H1 (cell line): ENCODE measurements around the gene SLC17A3. TPM values are rescaled to one million over a fixed set of nuclear protein-coding genes. Genes with fewer than 3 reads are reported as not detected.

Source experiments
- CTCF ChIA-PET: fragments of 300-600 bp; sonication (Branson Sonifier 250); formaldehyde crosslinking; loops from one replicate; lab custom pipeline; 2021; ENCODE audit not compliant: partially characterized antibody; lab: Charles Lee
- POLR2A ChIA-PET: fragments of 300-600 bp; sonication (Branson Sonifier 250); formaldehyde crosslinking; loops from one replicate; lab custom pipeline; 2021; ENCODE audit warnings: inconsistent platforms; ENCODE audit not compliant: partially characterized antibody; lab: Charles Lee
- DNase-seq, 2 experiments: peaks; one replicate each; pipeline versions ENCODE4 v3.0.0 to v3.0.0-alpha.2; 2010 to 2022; ENCODE audit warnings: low spot score in 2 of 2, low read depth in 1 of 2, mixed read lengths in 1 of 2
- FAIRE-seq: peaks from 2 replicates; lab custom pipeline; 2011; peaks lifted over from hg19 to GRCh38; lab: Jason Lieb, UNC
- H2AFZ ChIP-seq: 2 replicates; pipeline ENCODE4 v1.8.1; 2012; ENCODE audit warnings: low read length, inconsistent platforms
- H2AK5ac ChIP-seq: 2 replicates; pipeline ENCODE4 v1.6.1; 2013; ENCODE audit warnings: low read depth, low read length
- H2BK120ac ChIP-seq: replicated peaks from 2 replicates; pipeline ENCODE3; 2013; ENCODE audit warnings: low read depth, low read length, inconsistent platforms
- H2BK12ac ChIP-seq: 2 replicates; pipeline ENCODE4 v1.6.1; 2013; ENCODE audit warnings: low read depth, low read length
- H2BK15ac ChIP-seq: 2 replicates; pipeline ENCODE4 v1.6.1; 2013; ENCODE audit warnings: low read length
- H2BK20ac ChIP-seq: 2 replicates; pipeline ENCODE4 v1.6.1; 2013; ENCODE audit warnings: low read length
- H2BK5ac ChIP-seq: 2 replicates; pipeline ENCODE4 v1.6.1; 2013; ENCODE audit warnings: low read depth, low read length
- H3K14ac ChIP-seq: 2 replicates; pipeline ENCODE4 v1.6.1; 2013; ENCODE audit warnings: inconsistent platforms; ENCODE audit not compliant: insufficient read length
- H3K18ac ChIP-seq: 2 replicates; pipeline ENCODE4 v1.6.1; 2013; ENCODE audit warnings: low read length; ENCODE audit errors: extremely low read depth
- H3K23ac ChIP-seq: 2 replicates; pipeline ENCODE4 v1.6.1; 2013; ENCODE audit warnings: inconsistent platforms; ENCODE audit not compliant: insufficient read length
- H3K23me2 ChIP-seq: 2 replicates; pipeline ENCODE4 v1.6.1; 2013; ENCODE audit warnings: low read depth, low read length
- H3K27ac ChIP-seq: 2 replicates; pipeline ENCODE4 v1.6.1; 2011; ENCODE audit warnings: low read depth, low read length, inconsistent platforms
- H3K27me3 ChIP-seq, 4 experiments: replicated peaks in 1 of 4; 1 replicate in 1 of 4; 2 replicates in 3 of 4; pipeline versions ENCODE4 v1.6.1 to v1.8.1; 2011 to 2013; ENCODE audit warnings: low read length in 3 of 4, mild to moderate bottlenecking in 3 of 4, inconsistent platforms in 2 of 4, mixed read lengths in 2 of 4, moderate library complexity in 1 of 4; ENCODE audit not compliant: control insufficient read depth in 3 of 4, insufficient read depth in 3 of 4; ENCODE audit errors: extremely low read depth in 1 of 4
- H3K36me3 ChIP-seq, 4 experiments: 2 replicates each; pipeline versions ENCODE4 v1.6.1 to v1.8.1; 2011 to 2013; ENCODE audit warnings: mild to moderate bottlenecking in 4 of 4, low read length in 3 of 4, moderate library complexity in 2 of 4, control low read depth in 1 of 4, inconsistent platforms in 1 of 4; ENCODE audit not compliant: insufficient read depth in 4 of 4, control insufficient read depth in 2 of 4
- H3K4ac ChIP-seq: replicated peaks from 2 replicates; pipeline ENCODE3; 2013; ENCODE audit warnings: low read length, low read depth, mixed read lengths, inconsistent platforms; ENCODE audit not compliant: insufficient read length
- H3K4me1 ChIP-seq, 4 experiments: replicated peaks in 1 of 4; 1 replicate in 1 of 4; 2 replicates in 3 of 4; pipeline versions ENCODE4 v1.6.1 to v1.8.1; 2011 to 2013; ENCODE audit warnings: low read length in 3 of 4, inconsistent platforms in 2 of 4, mixed read lengths in 1 of 4; ENCODE audit not compliant: insufficient read depth in 4 of 4, control insufficient read depth in 3 of 4
- H3K4me2 ChIP-seq, 2 experiments: 2 replicates each; pipeline versions ENCODE4 v1.6.1 to v1.8.1; 2011 to 2013; ENCODE audit warnings: low read depth in 2 of 2, low read length in 2 of 2, control low read depth in 1 of 2, inconsistent platforms in 1 of 2, mild to moderate bottlenecking in 1 of 2; ENCODE audit not compliant: insufficient read depth in 1 of 2
- H3K4me3 ChIP-seq, 4 experiments: fragments of 200-600, 300-600 bp in 1 of 4; sonication (generic), shearing (Covaris generic), sonication (Bioruptor Twin) in 1 of 4; 2 replicates each; pipeline versions ENCODE4 v1.5.1 to v1.8.1; 2011 to 2016; ENCODE audit warnings: low read length in 4 of 4, low read depth in 3 of 4, control low read depth in 2 of 4, inconsistent platforms in 2 of 4, mild to moderate bottlenecking in 2 of 4, mixed read lengths in 1 of 4, moderate library complexity in 1 of 4; ENCODE audit not compliant: insufficient read depth in 2 of 4; ENCODE audit errors: extremely low read depth in 1 of 4
- H3K56ac ChIP-seq: replicated peaks from 2 replicates; pipeline ENCODE3; 2013; ENCODE audit warnings: low read depth, mild to moderate bottlenecking, mixed read lengths, low read length, inconsistent platforms; ENCODE audit not compliant: insufficient read length
- H3K79me1 ChIP-seq: 2 replicates; pipeline ENCODE4 v1.6.1; 2013; ENCODE audit warnings: low read depth, low read length, control low read depth
- H3K79me2 ChIP-seq, 2 experiments: 2 replicates each; pipeline versions ENCODE4 v1.6.1 to v1.8.1; 2012 to 2013; ENCODE audit warnings: low read length in 2 of 2, mild to moderate bottlenecking in 2 of 2, inconsistent platforms in 1 of 2; ENCODE audit not compliant: insufficient read depth in 2 of 2, control insufficient read depth in 1 of 2
- H3K9ac ChIP-seq, 4 experiments: replicated peaks in 1 of 4; 1 replicate in 1 of 4; 2 replicates in 3 of 4; pipeline versions ENCODE4 v1.6.1 to v1.8.1; 2011 to 2013; ENCODE audit warnings: low read depth in 3 of 4, low read length in 3 of 4, control low read depth in 2 of 4, mild to moderate bottlenecking in 2 of 4, moderate library complexity in 2 of 4, inconsistent platforms in 1 of 4; ENCODE audit errors: extremely low read depth in 1 of 4
- H3K9me3 ChIP-seq, 2 experiments: 2 replicates each; pipeline versions ENCODE4 v1.6.1 to v1.8.1; 2012 to 2013; ENCODE audit warnings: mild to moderate bottlenecking in 2 of 2, moderate library complexity in 2 of 2, control low read depth in 1 of 2, inconsistent platforms in 1 of 2, low read depth in 1 of 2, low read length in 1 of 2, mixed read lengths in 1 of 2; ENCODE audit not compliant: insufficient read depth in 2 of 2
- H4K20me1 ChIP-seq, 2 experiments: replicated peaks in 1 of 2; 2 replicates each; pipeline versions ENCODE3 to v1.8.1; 2011 to 2013; ENCODE audit warnings: inconsistent platforms in 2 of 2, low read length in 2 of 2, mild to moderate bottlenecking in 1 of 2; ENCODE audit not compliant: insufficient read depth in 2 of 2, control insufficient read depth in 1 of 2
- H4K5ac ChIP-seq: 2 replicates; pipeline ENCODE4 v1.6.1; 2013; ENCODE audit warnings: low read length, low read depth, mixed read lengths, inconsistent platforms; ENCODE audit not compliant: insufficient read length
- H4K8ac ChIP-seq: 2 replicates; pipeline ENCODE4 v1.8.0; 2013; ENCODE audit warnings: mild to moderate bottlenecking, moderate library complexity, low read length, inconsistent platforms; ENCODE audit not compliant: insufficient read depth; ENCODE audit errors: extremely low read depth
- H4K91ac ChIP-seq: replicated peaks from 2 replicates; pipeline ENCODE3; 2013; ENCODE audit warnings: low read length, mixed read lengths, inconsistent platforms; ENCODE audit not compliant: insufficient read length
- ASH2L ChIP-seq: fragments of 200-600, 300-600 bp; sonication (generic); IDR thresholded peaks from one replicate; pipeline ENCODE4 v1.7.1; 2017; ENCODE audit warnings: low read length
- ATF2 ChIP-seq: IDR thresholded peaks from 2 replicates; pipeline ENCODE4 v1.6.1; 2012; ENCODE audit warnings: low read length, inconsistent platforms
- BRCA1 ChIP-seq: IDR thresholded peaks from 2 replicates; pipeline ENCODE4 v1.6.1; 2012; ENCODE audit warnings: low read depth, low read length, improper control_type of control experiment
- CTBP2 ChIP-seq: IDR thresholded peaks from 2 replicates; pipeline ENCODE4 v1.7.0; 2011; ENCODE audit warnings: borderline replicate concordance, mild to moderate bottlenecking, moderate library complexity, mixed read lengths, low read length; ENCODE audit not compliant: insufficient read depth, insufficient read length
- EP300 ChIP-seq, 2 experiments: IDR thresholded peaks; 1 replicate in 1 of 2; 2 replicates in 1 of 2; pipeline ENCODE4 v1.6.1; 2011 to 2012; ENCODE audit warnings: low read depth in 2 of 2, low read length in 2 of 2, mild to moderate bottlenecking in 2 of 2, borderline replicate concordance in 1 of 2, inconsistent platforms in 1 of 2, moderate library complexity in 1 of 2
- HDAC2 ChIP-seq, 2 experiments: fragments of 300-600 bp in 1 of 2; sonication (generic) in 1 of 2; IDR thresholded peaks; 2 replicates each; pipeline ENCODE4 v1.6.1; 2011 to 2012; ENCODE audit warnings: low read depth in 2 of 2, low read length in 2 of 2, mild to moderate bottlenecking in 2 of 2, moderate library complexity in 2 of 2, borderline replicate concordance in 1 of 2, inconsistent platforms in 1 of 2
- RBBP5 ChIP-seq: IDR thresholded peaks from 2 replicates; pipeline ENCODE4 v1.7.1; 2012; ENCODE audit warnings: low read depth, mild to moderate bottlenecking, inconsistent platforms, low read length, moderate library complexity, borderline replicate concordance
- TAF1 ChIP-seq: IDR thresholded peaks from 2 replicates; pipeline ENCODE4 v1.6.1; 2011; ENCODE audit warnings: mild to moderate bottlenecking, low read depth, low read length
- TBP ChIP-seq: IDR thresholded peaks from 2 replicates; pipeline ENCODE4 v1.6.1; 2011; ENCODE audit warnings: low read depth, low read length, improper control_type of control experiment
- TEAD4 ChIP-seq: IDR thresholded peaks from 2 replicates; pipeline ENCODE4 v1.6.1; 2012; ENCODE audit warnings: low read depth, low read length, inconsistent platforms, mixed read lengths
- USF2 ChIP-seq: IDR thresholded peaks from 2 replicates; pipeline ENCODE4 v1.6.1; 2011; ENCODE audit warnings: low read length, improper control_type of control experiment
- WGBS, 2 experiments: shearing (Covaris generic) in 1 of 2; methylation state at CpG; one replicate each; pipeline versions ENCODE4 v1.1.6 to v1.1.7; 2013 to 2015; ENCODE audit warnings: low lambda C conversion rate in 2 of 2, mixed read lengths in 2 of 2, inconsistent platforms in 1 of 2, low coverage in 1 of 2, missing lambda C conversion rate in 1 of 2; ENCODE audit not compliant: insufficient replicate concordance in 2 of 2, insufficient coverage in 1 of 2, insufficient read length in 1 of 2; ENCODE audit errors: extremely low coverage in 1 of 2, missing lambda C conversion rate in 1 of 2; 5-methylcytosine and 5-hydroxymethylcytosine counted together
- polyA plus RNA-seq, 7 experiments: library from polyadenylated mRNA; depleted of rRNA in 3 of 7; stranded (reverse) in 5 of 7; unstranded in 2 of 7; fragments of >200 nt in 5 of 7; fragments of 200-250 nt in 2 of 7; gene quantifications; 1 replicate in 5 of 7; 2 replicates in 1 of 7; 4 replicates in 1 of 7; pipeline versions ENCODE4 v1.2.1 to v1.2.3, GENCODE V29; 2011 to 2013; ENCODE audit warnings: missing spikeins in 2 of 7, mixed read lengths in 2 of 7
- total RNA-seq: library from RNA; stranded (reverse); fragmentation: NEBNext Ultra II Directional; extraction: Animal tissue kit (Norgen Biotek cat#: 25700); gene quantifications from 2 replicates; pipeline ENCODE4 v1.2.1, GENCODE V29; 2021

The SLC17A3 gene
- total and polyA plus RNA-seq, 2 of the 8 experiments (the other 6 are each of a cell fraction or from before 2014, with no cell fraction given): not detected

- no peak for DNase-seq
- no peak overlapping the region for H2AFZ ChIP-seq
- H3K56ac ChIP-seq: no peak overlapping the region
- H3K36me3 ChIP-seq: no peaks in the 10 kb centered on the region
- H2BK12ac ChIP-seq: no peak overlapping the region
- no peak overlapping the region for H2AK5ac ChIP-seq
- no peak overlapping the region for H4K8ac ChIP-seq
- H3K23me2 ChIP-seq: no peaks in the 10 kb centered on the region
- H3K14ac ChIP-seq: no peak overlapping the region
- no peak overlapping the region for H3K4me2 ChIP-seq
- no peak overlapping the region for H3K9ac ChIP-seq
- H4K20me1 ChIP-seq: no peaks in the 10 kb centered on the region
- no peak overlapping the region for H2BK5ac ChIP-seq
- no peak overlapping the region for H3K4ac ChIP-seq
- H3K79me1 ChIP-seq: no peaks in the 10 kb centered on the region
- H3K23ac ChIP-seq: no peak overlapping the region
- WGBS, 2 experiments: 91% methylated on average over 4 of the region's 4 CpGs; no CpG with 5 or more reads in 1 of the 2 experiments
- H3K4me3 ChIP-seq: no peak overlapping the region
- no peaks in the 10 kb centered on the region for H3K79me2 ChIP-seq
- POLR2A ChIA-PET: no interaction called here
- FAIRE-seq: no peak
- no peaks in the 10 kb centered on the region for H3K27me3 ChIP-seq
- H4K91ac ChIP-seq: no peak overlapping the region
- no peak overlapping the region for H3K27ac ChIP-seq
- H2BK15ac ChIP-seq: no peak overlapping the region
- H3K18ac ChIP-seq: no peak overlapping the region
- H3K9me3 ChIP-seq: no peaks in the 10 kb centered on the region
- H3K4me1 ChIP-seq: no peaks in the 10 kb centered on the region
- H4K5ac ChIP-seq: no peak overlapping the region
- CTCF ChIA-PET: interaction anchor here (0.6 to 1.6 kb wide), 2 partner anchors 17 to 367 kb away, joined by 4 read pairs; no protein-coding TSS in a partner anchor
- H2BK120ac ChIP-seq: no peak overlapping the region
- no peak overlapping the region for H2BK20ac ChIP-seq
- TF ChIP-seq USF2: no peak
- TF ChIP-seq HDAC2 (IDR thresholded peaks at IDR 0.05; ENCODE audit: borderline replicate concordance in 1 of 2, low read depth in 2 of 2, low read length in 2 of 2): no peak
- TF ChIP-seq EP300 (IDR thresholded peaks at IDR 0.05; ENCODE audit: borderline replicate concordance in 1 of 2, low read depth in 2 of 2, low read length in 2 of 2): no peak
- no peak for TF ChIP-seq TBP
- no peak for TF ChIP-seq RBBP5
- TF ChIP-seq TEAD4: no peak
- no peak for TF ChIP-seq BRCA1
- TF ChIP-seq CTBP2: no peak
- no peak for TF ChIP-seq ASH2L
- no peak for TF ChIP-seq TAF1
- no peak for TF ChIP-seq ATF2
These were observed 37.3 kb upstream of the SLC17A3 start for GRCh38 chr6:25911351-25911750.
